ENCODE data around the gene CDK15.
"Not testable (repeated sequence)": the region's sequence is repeated elsewhere in the genome, so short reads cannot be mapped to it uniquely, and the experiment has no call there.

The CDK15 gene

DNA sequence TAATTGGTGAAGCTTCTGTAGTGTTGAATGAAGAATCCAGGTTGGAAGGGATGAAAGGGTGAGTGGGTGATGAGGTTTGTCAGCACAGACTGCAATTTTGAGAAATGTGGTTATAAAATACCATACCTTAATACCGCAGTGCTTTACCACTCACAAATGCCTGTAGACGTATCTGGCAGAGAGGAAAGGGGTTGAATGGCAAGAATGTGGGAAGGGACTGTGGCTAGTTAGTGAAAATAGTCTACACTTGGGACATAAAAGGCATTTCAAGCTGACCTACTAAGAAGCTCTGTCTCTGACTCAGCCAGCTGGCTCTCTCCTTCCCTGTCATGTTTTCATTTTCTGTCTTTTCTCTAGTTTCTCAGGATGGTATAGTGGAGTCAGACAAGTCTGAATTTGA lies 25.1 kb downstream of the CDK15 start:
- no peak for DNase-seq

DNA sequence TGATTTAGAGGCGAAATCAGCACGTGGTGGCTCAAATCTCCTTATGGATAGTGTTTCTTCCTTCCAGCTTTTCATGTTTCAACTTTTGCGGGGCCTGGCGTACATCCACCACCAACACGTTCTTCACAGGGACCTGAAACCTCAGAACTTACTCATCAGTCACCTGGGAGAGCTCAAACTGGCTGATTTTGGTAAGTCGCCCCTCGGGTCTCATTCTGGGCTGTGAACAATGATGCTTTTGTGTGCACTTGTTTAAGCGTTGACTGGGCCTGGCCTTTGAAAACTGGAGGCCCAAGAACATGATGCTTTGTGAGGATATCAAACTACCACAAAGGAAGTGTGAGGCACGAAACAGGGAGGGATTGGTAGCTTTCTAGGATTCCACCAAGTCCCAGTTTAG lies 27.4 kb downstream of the CDK15 start:
- DNase-seq, result no peak

DNA sequence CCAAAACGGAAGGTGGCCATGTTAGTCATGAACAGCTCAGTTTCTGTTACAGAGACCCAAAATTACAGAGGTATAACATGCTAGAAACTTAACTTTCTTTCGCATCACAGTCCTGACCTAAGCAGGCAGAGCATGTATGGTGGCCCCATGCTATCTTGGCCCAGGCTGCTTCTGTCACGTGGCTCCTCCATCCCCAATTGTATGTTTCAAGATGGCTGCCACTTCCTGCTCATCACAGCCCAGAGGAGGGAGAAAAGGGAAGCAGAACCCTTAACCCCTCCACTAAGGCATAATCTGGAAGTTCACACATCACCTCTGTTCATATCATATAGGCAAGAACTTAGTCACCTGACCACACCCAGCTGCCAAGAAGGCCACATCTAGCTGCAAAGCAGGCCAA lies 28.7 kb downstream of the CDK15 start:
- DNase-seq, result no peak

DNA sequence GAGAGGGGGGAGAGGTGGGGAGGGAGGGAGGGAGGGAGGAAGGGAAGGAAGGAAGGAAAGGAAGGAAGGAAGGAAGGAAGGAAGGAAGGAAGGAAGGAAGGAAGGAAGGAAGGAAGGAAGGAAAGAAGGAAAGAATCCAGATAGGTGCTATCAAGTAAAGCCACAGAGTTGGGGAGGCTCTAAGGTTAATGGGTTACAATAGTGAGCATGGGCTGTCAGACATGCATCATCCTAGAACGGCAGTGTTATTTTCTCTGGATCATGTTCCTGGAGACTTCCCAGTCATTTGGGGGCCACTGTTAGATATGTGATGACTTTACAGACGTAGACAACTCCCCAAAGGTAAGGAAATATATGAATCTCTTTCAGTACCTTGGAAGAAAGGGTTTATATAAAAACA lies 31.1 kb downstream of the CDK15 start:
- no peak for DNase-seq

DNA sequence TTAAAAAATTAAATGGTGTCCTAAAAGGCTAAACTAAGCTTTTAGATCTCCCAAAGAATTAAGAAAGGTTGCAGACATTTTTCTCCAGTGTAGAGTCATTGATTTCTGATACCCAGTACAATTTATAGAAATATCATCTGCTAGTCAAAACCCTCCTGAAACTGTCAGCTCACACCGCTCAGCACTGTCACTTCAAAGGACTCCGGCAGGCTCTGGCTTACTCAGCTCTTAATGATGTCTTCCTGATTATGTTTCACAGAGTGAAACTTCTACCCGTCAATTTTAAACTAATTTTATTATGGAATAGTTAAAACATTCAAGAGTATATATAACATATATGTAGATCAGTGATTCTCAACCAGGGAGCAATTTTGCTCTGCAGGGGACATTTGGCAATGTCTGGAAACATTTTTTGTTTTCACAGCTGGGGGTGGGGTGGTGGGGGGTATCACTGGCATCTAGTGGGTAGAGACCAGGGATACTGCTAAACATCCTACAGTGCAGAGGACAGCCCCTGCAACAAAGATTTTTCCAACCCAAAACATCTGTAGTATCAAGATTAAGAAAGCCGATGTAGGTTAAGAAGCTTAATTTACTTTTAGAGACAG lies 31.6 kb downstream of the CDK15 start:
- no peak for DNase-seq

DNA sequence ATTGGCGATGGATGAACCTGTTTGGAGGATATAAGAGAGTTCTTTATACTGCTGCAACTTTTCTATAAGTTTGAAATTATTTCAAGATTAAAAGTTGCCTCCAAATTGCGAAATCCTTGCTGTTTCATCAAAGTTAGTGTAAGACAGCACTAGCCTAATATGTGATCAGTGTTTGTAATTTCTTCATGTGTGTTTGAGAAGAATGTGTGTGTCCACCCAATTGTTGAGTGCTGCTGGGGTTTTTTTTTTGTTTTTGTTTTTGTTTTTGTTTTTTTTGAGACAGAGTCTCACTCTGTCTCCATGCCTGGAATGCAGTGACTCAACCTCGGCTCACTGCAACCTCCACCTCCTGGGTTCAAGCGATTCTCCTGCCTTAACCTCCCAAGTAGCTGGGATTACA lies 33.4 kb downstream of the CDK15 start:
- no peak for DNase-seq

DNA sequence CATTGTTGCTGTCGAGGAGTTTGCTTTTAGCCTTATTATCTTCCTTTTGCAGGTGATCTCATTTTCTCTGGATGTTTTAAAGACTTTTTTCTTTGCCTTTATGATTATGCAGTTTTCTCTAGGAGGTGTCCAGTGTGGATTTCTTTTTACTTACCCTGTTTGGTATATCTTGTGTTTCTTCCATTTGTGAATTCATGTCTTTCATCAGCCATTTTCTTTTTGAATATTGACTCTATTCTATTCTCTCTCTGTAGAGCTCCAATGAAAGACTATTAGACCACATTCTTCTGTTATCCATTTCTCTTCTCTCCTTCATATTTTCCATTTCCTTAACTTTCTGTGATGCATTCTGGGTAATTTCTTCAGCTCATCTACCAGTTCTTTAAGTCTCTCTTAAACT lies 34.4 kb downstream of the CDK15 start:
- DNase-seq, result no peak

DNA sequence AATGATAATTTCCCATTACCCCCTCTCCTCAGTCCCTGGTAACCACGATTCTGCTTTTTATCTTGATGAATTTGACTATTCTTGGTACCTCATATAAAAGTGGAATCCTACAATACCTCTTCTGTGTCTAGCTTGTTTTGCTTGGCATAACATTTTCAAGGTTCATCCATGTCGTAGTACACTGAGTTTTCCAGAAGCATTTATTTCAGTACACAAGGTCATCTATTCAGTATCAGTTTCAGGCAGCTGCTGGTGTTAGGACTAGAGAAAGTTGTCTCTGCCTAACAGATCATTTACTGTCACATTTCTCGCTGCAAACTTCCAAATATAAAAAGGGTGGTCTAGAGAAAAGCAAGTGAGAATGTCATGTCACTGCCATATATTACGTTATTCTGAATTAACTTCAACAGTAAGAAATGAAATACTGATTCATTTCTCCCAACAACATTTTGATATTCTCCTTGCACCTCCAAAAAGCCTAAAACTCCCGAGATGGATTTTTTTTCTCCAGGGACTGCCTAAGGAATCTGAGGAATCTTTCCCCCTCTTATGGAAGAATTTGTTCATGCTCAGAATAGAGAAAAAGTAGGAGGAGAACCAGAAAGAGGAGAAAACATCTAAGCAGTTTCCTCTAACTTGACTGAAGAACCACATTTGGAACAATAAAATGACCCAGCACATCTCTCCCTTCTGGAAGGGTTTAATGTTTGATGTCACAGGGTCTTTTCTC lies 36.0 kb downstream of the CDK15 start:
- no peak for DNase-seq

DNA sequence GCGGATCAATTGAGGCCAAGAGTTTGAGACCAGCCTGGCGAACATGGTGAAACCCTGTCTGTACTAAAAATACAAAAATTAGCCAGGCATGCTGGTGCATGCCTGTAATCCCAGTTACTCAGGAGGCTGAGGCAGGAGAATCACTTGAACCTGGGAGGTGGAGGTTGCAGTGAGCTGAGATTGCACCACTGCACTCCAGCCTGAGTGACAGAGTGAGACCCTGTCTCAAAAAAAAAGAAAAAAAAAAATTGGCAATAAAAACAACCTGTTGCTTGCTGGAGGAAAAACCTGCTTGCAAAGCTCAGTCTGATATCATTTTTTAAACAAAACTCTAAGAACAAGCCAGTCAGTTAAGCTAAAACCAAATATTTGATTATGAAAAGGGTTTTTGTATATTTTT lies 38.6 kb downstream of the CDK15 start:
- not testable (repeated sequence) for DNase-seq

DNA sequence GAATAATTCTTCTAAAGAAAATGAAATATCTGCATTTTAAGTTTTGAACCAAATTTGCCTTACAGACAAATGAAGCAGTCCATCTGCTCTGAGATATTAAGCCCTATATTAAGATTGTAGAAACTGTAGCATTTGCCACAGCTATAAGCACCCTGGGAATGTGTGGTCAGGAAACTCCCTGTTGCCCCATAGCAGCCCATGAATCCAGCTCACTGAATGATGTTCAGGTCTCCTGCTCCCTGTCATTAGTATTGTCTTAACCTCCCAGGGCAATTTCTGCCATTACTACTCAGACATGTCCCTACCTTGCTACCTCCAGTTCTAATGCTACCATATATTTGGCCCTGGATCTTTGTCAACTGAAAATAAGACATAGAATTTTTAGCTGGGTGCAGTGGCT lies 41.1 kb downstream of the CDK15 start:
- no peak for DNase-seq

DNA sequence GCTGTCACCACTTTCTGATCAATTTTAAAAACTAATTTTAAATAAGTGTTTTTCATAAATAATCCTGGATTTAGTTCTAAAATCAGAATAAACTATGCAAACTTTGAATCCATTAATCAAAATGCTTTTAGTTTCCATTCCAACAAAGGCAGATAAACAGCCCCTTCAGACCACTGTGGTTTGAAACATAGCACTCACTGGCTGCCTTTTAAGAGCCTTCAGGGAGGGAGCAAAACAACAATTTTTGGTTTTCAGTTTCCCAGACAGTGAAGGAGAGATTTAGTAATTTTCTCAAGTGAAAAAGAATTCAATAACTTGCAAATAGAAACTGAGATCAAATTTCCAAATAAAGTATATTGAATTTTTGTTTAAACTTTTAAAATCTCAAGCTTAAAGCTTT lies 46.1 kb downstream of the CDK15 start:
- DNase-seq, result no peak

DNA sequence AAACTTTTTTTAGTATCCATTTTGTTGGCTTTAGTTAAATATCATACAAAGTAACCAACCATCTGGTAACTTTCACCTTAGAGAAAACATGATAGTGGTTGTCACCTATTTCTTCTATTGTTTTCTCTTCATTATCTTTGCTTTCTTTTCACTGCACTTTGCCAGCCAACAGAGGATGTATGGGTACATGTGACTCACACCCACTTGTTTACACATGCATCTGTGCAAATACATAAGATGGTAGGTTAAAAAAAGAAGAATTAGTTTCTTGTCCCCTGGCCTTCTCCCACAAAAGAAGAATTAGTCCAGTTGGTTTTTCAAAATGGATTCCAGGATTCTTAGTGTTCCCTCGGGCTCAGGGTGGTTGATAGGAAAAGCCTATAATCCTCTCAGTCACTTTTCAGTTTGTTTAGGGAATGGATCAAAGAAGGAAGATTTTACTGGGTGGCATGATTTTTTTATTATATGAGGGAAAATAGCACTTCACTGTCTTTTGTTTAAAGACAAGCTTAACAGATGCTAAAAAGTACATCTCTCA lies 46.6 kb downstream of the CDK15 start:
- no peak for DNase-seq

DNA sequence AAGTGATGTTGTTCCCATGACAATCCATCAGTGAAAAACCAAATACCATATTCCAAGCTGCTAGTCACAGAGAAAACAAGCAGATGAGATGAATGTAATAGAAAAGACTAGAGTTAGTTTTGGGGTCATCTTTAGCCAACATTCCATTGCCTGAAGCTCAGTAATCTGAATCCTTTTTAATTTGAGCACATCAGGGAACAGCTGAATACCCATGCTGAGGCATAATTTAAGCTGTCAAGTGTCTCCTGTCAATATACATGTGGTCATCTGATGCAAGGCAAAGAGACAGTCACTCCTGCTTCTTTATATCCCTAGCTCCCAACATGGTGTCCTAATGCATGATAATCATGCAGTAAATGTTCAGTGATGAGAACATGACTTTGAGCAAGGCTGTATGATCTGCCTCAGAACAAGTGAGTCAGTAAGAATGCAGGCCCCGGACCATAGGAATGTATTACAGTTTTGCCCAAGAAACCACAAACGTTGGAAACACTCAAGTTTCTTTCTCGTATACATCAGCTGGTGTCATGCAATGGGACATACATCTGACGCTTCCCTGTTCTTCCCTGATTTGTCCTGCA lies 48.0 kb downstream of the CDK15 start:
- no peak for DNase-seq

DNA sequence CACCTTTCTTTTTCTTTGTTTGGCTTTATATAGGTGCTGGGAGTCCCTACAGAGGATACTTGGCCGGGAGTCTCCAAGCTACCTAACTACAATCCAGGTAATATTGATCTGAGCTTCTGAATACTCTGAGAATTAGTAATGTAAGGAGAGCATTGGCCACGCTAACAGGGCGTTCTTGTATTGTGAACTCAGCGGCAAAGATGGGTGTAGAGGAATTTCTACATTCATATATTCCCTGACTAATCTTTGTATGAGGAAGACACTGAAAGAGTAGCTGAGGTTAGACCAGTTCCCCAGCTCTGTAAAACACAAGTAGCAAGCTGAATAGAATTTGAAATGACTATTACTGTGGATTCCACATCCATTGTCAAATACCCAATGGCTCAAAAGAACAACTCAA lies 48.5 kb downstream of the CDK15 start:
- DNase-seq, result no peak

DNA sequence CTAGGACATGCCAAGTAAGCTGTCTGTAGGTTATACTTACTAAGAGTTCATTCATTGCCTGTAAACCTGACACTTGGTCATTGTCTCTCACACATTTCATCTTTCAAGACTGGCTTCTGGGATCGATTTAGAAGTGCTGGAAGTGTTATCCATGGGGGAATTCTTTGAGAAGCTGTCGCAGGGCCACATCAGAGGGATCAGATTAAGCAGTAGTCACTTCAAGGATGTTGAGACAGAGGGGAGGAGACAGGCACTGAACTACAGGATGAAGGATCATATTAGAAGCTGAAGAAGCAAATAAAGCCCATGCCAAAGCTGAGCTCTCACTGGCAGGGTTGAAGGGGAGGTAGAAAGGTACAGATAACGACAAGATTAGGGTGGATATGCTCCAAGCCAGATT lies 49.0 kb downstream of the CDK15 start:
- no peak for DNase-seq

DNA sequence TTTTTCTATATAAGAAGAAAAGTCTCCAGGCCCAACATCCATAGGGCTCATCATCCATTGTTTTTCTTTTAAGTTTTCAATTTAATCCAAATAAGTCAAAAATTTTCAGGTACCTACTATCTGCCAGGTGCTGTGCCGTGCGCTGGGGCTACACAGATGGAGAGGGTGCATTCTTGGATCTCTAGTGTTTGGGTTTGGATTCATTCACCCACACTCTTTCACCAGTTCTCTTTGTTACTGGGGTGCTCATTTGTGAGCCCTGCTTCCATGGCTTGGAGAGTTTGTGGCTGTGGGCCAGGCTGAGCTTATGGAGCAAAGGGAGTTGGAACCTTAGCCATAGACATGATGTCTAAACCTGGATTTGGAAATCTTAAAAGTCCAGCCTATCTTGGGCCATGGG lies 51.0 kb downstream of the CDK15 start:
- DNase-seq, result no peak

DNA sequence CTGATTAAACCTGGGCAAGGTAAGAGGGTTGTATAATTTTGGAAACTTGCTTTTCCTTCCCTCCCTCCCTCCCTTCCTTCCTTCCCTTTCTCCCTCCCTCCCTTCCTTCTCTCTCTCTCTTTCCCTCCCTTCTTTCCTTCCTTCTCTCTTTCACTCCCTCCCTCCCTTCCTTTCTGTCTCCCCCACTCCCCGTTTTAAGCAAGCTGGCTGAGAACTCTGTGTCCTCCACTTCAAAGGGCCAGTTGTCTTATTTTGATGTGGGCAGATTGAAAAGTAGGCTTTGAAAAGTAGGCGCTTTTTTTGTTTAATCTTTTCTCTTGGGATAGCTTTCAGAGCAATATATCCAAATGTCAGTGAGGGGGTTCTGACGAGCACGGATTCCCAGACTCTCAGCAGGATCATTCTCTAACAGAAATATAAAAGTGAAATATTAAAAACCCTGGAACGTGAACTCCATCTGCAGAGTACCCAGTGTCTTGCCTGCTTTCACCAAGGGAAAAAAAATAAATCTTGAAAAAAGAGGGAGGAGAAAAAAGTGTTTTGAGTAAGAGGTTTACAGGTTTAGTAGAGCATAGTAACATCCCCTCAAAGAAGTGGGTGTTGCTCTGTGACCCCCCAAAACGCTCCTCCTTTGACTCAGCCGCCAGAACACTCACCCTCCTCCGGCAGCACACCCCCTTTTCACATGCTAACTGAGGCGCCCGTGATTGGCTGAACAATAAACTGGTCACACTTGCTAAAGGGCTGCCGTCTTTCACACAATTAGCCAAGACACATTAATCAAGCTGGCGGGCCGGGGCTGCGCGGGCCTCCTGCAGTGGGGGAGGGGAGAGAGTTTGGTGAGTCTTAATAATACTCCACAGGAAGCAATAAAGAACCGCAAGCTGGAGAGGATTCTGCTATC lies 52.2 kb downstream of the CDK15 start:
- no peak for DNase-seq

DNA sequence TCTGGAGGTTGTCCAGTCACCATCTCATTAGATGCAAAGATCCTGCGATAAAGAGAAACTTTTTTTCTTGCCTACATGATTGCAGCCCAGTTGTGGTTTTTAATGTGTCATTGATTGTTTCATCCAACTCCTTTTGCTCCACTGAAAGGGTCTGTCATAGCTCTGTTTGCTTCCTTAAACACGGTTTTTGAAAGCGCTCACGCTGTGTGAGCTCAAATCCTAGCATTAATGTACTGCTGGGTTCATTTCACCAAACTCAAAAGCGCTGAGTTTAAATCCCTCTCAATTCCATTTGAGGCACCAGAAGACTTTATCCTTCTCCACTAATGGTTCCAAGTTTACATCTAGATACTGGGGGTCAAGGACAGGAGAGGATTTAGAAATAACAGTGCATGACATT lies 53.6 kb downstream of the CDK15 start:
- DNase-seq, result no peak

DNA sequence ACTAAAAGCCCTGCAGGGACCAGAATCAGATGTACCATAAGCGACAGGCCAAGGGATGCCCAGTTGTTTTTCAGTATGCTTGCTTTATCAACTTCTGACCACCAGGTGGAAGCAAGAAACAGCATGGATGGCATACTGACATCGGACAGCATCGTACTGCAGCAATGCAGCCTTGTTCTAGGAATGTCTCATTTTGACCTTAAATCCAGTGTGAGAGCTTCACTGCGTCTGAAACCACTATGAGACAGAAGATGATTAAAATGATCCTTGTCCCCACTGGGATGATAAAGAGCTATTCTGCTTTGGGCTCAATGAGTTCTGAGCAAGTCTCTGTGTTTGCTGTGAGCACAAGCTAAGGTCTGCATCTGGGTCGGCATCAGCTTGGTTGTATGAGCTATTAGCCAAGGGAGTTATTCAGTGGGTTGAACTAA lies 54.3 kb downstream of the CDK15 start:
- DNase-seq, result no peak

DNA sequence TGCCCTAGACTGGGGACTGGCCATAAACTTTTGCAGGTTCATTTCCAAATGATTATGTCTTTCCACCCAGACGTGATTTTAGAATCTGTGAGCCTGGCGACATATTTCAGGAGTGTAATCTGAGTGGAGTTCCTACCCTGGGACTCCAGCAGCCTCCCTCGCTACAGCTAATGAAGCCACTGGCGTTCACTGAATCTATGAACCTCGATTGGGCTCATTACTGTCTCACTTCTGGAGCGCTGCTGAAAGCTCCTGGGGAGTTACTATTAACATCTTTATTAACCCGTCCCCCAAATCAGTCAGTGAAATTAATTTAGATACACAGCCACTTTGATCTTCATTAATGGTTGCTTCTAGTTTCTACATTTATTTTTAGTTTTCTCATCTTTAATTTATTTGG lies 56.5 kb downstream of the CDK15 start:
- DNase-seq, result no peak

DNA sequence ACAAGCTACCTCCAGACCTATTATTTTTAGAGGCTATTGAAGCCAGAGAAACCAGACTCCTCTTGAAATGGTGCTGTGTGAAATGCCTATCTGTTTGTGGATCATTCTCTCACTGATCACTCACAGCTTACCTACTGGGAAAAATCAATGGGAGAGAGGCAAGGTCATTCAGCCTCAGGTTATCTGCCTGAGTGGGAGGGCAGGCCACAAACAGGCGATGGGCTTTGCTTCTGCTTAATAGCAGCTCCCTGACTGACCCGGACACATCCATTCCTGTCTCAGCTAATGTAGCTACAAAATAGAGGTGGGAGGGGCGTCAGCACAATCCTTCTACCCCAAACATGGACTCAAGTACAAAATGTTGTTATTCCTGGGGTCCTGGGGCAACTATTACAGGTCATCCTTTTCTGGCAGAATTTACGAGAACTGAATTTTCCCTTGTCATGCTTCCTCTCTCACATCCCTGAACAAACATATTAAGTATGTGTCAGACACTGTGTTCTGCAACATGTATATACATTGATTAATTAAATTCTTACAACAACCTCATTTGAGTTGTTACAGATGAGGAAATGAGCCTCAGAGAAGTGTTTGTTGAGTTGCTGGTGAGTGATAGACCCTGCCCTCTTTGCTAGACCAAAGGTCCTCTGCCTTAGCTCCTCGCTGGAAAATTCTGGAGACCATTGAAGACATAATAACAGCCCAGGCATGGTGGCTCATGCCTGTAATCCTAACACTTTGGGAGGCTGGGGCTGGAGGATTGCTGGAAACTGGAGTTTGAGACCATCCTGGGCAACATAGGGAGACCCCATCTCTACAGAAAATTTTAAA lies 60.5 kb downstream of the CDK15 start:
- no peak for DNase-seq

DNA sequence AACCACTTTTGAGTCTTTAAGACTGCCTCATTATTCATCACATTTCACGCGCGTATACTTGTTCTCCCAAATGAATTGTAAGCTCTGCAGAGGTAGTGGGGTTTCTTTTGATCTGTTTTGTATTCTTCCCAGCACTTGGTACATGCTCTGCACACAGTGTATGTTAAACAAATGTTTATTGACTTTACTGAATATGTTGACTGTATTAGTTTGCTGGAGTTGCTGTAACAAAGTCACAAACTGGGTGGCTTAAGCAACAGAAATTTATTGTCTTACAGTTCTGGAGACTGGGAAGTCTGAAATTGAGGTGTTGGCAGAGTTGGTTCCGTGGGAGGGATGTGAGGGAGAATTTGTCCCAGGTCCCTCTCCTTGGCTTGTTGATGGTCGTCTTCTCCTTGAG lies 65.1 kb downstream of the CDK15 start:
- no peak for DNase-seq

Measured in activated gamma-delta T cell (primary cell).